Measurements from ENCODE around the gene FAAP20.
A peak's percentile ranks its signal among the peaks of the same experiment; 100 is the strongest.

FAAP20 gene

DNA sequence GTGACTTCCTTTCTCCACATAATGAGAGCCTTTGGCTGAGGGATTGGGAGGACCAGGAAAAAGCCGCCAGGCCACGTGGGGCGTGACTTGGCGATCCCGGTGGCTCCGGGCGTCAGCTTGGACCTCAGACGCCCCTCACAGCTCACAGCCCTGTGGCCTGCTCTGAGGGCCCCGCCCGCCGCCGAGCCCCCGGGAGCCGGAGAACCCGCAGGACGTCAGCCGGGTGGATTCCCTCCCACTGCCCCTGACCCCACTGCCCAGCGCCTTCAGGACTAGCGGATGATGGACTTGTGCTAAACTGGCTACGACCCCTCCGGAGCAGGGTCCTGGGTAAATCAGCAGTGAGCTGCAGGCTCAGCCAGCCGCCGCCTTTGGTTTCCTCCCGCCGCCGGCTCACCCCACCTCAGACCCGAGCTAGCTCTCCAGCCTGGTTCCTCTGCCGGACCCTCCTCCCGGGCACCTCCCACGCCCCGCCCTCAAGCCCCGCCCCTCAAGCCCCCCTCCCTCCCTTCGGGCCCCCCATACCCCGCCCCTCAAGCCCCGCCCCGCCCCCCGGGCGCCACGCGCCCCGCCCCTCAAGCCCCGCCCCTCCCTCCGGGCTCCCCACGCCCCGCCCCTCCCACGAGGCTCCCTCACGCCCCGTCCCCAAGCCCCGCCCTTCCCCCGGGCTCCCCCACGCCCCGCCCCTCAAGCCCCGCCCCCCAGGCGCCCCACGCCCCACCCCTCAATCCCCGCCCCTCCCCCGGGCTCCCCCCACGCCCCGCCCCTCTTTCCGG is 10.0 kb upstream of the FAAP20 start:
- FAIRE-seq = no peak
- peak; percentile 97 for DNase-seq (ENCODE audit: insufficient read length, low spot score)

DNA sequence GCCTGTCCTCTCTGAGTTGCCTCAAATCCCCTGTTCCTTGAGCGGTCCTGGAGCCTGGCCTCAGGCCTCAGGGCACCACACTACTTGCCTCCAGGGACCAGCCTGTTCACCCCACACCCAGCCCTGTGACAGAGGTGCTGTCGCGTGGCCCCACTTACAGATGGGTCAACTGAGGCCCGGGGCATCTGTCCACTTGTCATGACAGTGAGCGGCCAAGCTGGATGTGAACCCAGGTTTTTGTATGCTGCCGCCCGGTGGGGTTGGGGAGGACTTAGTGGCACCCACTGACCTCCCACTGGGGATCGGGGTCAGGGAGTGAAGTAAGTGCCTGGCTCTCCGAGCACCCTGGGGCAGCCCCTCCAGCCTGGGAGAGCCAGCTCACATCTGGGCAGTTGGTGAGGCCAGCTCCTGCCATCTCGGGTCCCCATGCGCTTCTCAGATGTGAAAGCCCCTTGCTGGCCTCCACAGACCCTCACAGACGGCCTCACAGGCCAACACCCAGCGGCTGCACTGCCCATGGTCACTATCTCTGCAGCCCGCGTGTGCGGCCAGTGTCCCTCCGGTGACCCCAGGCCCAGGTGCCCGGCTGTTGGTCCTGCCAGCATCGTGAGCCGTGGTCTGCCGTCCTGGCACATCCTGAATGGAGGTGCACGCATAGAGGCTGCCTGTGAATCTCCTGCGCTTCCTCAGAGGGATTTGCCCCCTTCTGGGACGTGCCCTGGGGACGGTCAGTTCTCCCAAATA is 9.3 kb upstream of the FAAP20 start:
- DNase-seq (ENCODE audit: insufficient read length, low spot score) = no peak
- no peak for FAIRE-seq
- TF ChIP-seq TAF1 (IDR thresholded peaks at IDR 0.05; ENCODE audit: low read depth, low read length) = no peak
- no peak for TF ChIP-seq SPI1 (IDR thresholded peaks at IDR 0.05; ENCODE audit: low read depth, low read length)
- TF ChIP-seq POU2F2 (IDR thresholded peaks at IDR 0.05; ENCODE audit: low read depth, low read length) = no peak
- TF ChIP-seq POLR2AphosphoS5 (IDR thresholded peaks at IDR 0.05; ENCODE audit: low read depth, low read length) = no peak
- TF ChIP-seq PAX5 (IDR thresholded peaks at IDR 0.05; ENCODE audit: insufficient read depth, low read length, severe bottlenecking) = no peak
- TF ChIP-seq POLR2A (IDR thresholded peaks at IDR 0.05; ENCODE audit: low read depth, low read length) = no peak

More for the DNA sequence above, 10.0 kb upstream of the FAAP20 start:
- TF ChIP-seq PAX5 (IDR thresholded peaks at IDR 0.05; ENCODE audit: insufficient read depth, low read length, severe bottlenecking) (no peak), SPI1 (IDR thresholded peaks at IDR 0.05; ENCODE audit: low read depth, low read length) (0 out of 2 replicates have a peak, but pooled peaks have one; percentile 2)

DNA sequence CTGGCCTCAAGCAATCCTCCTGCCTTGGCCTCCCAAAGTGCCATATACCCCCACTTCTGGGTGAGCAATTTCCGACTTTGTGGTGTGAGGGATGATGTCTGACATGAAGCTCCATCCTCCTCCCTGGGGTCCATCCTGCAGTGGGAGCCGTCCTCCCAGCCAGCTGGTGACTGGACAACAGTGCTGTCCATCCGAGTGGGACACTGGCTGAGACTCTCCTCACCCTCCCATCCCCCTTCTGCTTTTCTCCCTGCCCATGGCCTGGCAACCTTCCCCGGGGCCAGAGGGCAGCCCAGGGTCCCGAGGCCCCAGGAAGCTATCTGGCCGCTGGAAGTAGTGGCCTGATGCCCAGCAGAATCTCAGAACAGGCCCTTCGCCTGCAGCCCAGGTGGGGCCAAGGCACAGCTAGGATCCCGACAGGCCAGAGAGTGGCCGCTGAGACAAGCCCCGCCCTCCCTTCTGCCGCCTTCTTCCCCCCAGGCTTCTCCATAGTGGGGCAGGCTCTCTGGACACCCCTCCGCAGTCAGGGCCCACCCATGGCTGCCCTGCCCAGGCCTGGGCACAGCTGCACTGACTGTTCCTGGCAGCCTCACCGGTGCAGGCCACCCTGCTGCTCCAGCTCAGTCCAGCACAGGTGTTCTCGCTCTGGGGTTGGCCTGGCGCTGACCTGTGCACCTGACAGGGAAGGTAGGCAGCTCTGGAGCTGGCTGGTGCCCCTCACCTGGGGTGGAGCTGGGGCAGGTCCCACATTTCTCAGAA is 8.4 kb upstream of the FAAP20 start:
- no peak for DNase-seq (ENCODE audit: insufficient read length, low spot score)
- no peak for TF ChIP-seq TAF1 (IDR thresholded peaks at IDR 0.05; ENCODE audit: low read depth, low read length)
- TF ChIP-seq PAX5 (IDR thresholded peaks at IDR 0.05; ENCODE audit: insufficient read depth, low read length, severe bottlenecking) = no peak
- TF ChIP-seq POLR2A (IDR thresholded peaks at IDR 0.05; ENCODE audit: low read depth, low read length) = no peak
- TF ChIP-seq POU2F2 (IDR thresholded peaks at IDR 0.05; ENCODE audit: low read depth, low read length) = no peak
- no peak for TF ChIP-seq POLR2AphosphoS5 (IDR thresholded peaks at IDR 0.05; ENCODE audit: low read depth, low read length)
- no peak for FAIRE-seq

DNA sequence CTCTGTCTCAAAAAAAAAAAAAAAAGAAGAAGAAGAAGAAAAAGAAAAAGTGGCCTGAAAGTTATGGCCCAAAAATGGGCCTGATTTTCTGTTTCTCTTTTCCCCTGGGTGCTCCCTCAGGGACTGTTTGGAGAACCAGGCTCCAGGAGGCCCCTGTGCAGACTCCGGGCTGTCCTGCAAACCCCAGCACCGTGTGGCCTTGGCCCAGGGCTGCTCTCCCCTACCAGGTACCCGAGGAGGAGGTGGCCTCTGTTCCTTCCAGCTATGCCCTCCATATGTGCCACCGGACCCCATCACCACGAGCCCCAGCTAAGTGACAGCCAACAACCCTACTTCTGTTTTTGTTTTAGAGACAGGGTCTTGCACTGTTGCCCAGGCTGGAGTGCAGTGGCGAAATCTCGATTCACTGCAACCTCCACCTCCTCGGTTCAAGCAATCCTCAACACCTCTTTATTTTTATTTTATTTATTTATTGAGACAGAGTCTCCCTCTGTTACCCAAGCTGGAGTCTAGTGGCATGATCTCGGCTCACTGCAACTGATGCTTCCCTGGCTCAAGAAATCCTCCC is 7.5 kb upstream of the FAAP20 start:
- FAIRE-seq = no peak
- no peak for DNase-seq (ENCODE audit: insufficient read length, low spot score)
- TF ChIP-seq POU2F2 (IDR thresholded peaks at IDR 0.05; ENCODE audit: low read depth, low read length) (no peak), SPI1 (IDR thresholded peaks at IDR 0.05; ENCODE audit: low read depth, low read length) (no peak), POLR2AphosphoS5 (IDR thresholded peaks at IDR 0.05; ENCODE audit: low read depth, low read length) (no peak), PAX5 (IDR thresholded peaks at IDR 0.05; ENCODE audit: insufficient read depth, low read length, severe bottlenecking) (no peak), TAF1 (IDR thresholded peaks at IDR 0.05; ENCODE audit: low read depth, low read length) (no peak), POLR2A (IDR thresholded peaks at IDR 0.05; ENCODE audit: low read depth, low read length) (no peak)

DNA sequence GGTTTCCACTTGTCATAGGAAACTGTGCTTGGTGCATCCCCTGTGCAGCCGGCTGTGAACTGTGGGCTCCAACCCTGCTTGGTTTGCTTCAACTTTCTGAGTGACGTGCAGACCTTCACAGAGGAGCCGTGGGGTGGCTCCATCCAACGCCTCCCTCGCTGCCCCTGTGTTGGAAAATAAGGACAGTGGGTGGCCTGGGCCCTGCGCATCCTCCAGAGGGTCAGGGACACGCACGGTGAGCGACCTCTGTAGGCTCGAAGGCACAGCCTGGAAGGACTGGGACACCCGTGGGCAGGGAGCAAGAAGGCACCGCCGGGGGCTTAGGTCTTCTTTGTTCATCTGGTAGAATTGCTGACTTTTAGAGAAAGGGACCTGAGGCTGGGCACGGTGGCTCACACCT is 6.5 kb upstream of the FAAP20 start:
- TF ChIP-seq POLR2A (IDR thresholded peaks at IDR 0.05; ENCODE audit: low read depth, low read length) = no peak
- no peak for TF ChIP-seq TAF1 (IDR thresholded peaks at IDR 0.05; ENCODE audit: low read depth, low read length)
- TF ChIP-seq POU2F2 (IDR thresholded peaks at IDR 0.05; ENCODE audit: low read depth, low read length) = no peak
- no peak for TF ChIP-seq SPI1 (IDR thresholded peaks at IDR 0.05; ENCODE audit: low read depth, low read length)
- no peak for TF ChIP-seq PAX5 (IDR thresholded peaks at IDR 0.05; ENCODE audit: insufficient read depth, low read length, severe bottlenecking)
- TF ChIP-seq POLR2AphosphoS5 (IDR thresholded peaks at IDR 0.05; ENCODE audit: low read depth, low read length) = no peak
- DNase-seq (ENCODE audit: insufficient read length, low spot score) (no peak), FAIRE-seq (no peak)

DNA sequence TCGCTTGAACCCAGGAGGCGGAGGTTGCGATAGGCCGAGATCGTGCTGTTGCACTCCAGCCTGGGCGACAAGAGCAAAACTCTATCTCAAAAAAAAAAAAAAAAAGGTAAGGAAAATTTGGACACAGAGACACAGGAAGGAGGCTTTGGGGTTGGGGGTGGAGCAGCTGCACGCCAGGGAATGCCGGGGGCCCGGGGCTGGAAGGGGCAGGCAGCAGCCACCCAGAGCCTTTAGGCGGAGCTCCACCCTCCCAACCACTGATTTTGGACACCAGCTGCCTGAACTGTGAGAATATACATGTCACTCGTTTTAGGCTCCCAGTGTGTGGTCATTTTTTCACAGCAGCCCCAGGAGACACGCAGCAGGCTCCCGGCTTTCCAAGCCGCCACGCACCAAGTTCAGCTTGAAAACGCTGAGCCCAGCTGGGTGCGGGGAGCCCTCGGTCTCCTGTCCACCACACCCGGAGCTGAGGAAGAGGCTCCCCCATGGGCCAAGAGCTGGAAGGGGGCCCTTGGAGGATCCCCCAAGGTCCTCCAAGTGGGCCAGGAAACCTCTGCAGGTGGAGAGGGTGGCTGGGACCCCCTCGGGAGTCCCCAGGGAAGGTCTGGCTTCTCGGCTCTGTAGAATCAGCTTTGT is 5.9 kb upstream of the FAAP20 start:
- no peak for DNase-seq (ENCODE audit: insufficient read length, low spot score)
- no peak for FAIRE-seq
- no peak for TF ChIP-seq POU2F2 (IDR thresholded peaks at IDR 0.05; ENCODE audit: low read depth, low read length)
- TF ChIP-seq PAX5 (IDR thresholded peaks at IDR 0.05; ENCODE audit: insufficient read depth, low read length, severe bottlenecking) = no peak
- TF ChIP-seq POLR2A (IDR thresholded peaks at IDR 0.05; ENCODE audit: low read depth, low read length) = no peak
- no peak for TF ChIP-seq SPI1 (IDR thresholded peaks at IDR 0.05; ENCODE audit: low read depth, low read length)
- TF ChIP-seq POLR2AphosphoS5 (IDR thresholded peaks at IDR 0.05; ENCODE audit: low read depth, low read length) = no peak
- TF ChIP-seq TAF1 (IDR thresholded peaks at IDR 0.05; ENCODE audit: low read depth, low read length) = no peak

DNA sequence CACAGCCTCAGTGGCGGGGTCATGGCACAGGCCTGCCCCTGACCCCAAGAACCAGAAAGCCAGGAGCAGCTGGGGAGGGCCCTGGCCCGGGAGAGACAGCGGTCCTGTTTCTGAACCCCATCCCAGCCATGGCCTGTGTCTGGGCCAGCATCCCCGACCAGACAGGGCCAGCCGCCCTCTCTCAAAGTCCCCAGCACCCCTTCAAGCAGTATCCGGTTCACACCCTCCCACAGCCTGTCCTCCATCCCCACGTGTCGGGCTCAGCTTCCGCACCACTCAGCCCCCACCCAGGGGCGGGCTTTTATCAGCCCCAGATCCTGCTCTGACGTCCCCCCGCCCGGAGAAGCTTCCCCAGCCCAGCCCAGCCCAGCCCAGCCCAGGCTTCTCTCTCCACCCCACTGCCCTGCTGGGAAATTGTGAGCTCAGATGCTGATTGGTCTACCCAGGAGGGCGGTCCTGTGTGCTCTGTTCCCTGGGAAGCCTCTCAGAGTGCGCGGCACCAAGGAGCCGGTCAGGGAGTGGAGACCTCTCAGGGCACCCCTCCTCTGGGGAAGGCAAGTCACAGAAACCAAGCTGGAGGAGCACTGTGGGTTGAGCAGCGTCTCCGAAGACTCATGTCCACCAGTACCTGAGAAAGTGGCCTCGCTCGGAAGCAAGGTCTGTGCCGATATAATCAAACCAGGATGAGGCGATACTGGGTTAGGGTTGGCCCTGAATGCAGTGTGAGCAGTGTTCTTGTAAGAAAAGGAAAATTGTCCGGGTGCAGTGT is 4.7 kb upstream of the FAAP20 start:
- no peak for TF ChIP-seq PAX5 (IDR thresholded peaks at IDR 0.05; ENCODE audit: insufficient read depth, low read length, severe bottlenecking)
- no peak for TF ChIP-seq SPI1 (IDR thresholded peaks at IDR 0.05; ENCODE audit: low read depth, low read length)
- no peak for TF ChIP-seq POLR2A (IDR thresholded peaks at IDR 0.05; ENCODE audit: low read depth, low read length)
- no peak for TF ChIP-seq POU2F2 (IDR thresholded peaks at IDR 0.05; ENCODE audit: low read depth, low read length)
- TF ChIP-seq TAF1 (IDR thresholded peaks at IDR 0.05; ENCODE audit: low read depth, low read length) = no peak; the same call in 1 of the 2 replicates
- no peak for TF ChIP-seq POLR2AphosphoS5 (IDR thresholded peaks at IDR 0.05; ENCODE audit: low read depth, low read length)
- DNase-seq (ENCODE audit: insufficient read length, low spot score) (peak; percentile 86), FAIRE-seq (peak; percentile 87)

DNA sequence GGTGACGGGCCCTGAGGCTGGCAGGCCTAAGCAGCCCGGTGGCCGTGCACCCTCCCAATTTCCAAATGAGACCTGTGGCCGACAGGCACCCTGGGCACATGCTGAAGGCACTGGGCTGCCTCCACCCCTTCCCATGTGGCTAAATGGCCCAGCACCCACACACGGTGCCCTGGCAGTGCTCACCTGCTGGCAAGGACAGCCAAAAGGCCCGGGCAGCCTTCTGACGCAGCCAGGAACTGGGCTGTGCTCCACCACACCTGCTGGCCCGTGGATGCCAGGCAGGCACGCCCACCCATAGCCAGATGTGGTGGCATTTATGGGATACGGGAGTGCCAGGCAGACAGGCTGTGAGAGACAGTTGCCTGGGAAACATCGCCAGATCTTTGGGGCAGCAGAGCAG is 4.0 kb upstream of the FAAP20 start:
- FAIRE-seq = no peak
- no peak for TF ChIP-seq SPI1 (IDR thresholded peaks at IDR 0.05; ENCODE audit: low read depth, low read length)
- no peak for DNase-seq (ENCODE audit: insufficient read length, low spot score)

All from GM12891 (cell line).